ENCODE measurements around the gene NIPSNAP3A. TPM values are rescaled to one million over a fixed set of nuclear protein-coding genes. Genes with fewer than 3 reads are reported as not detected.

NIPSNAP3A gene
- total RNA-seq, 1 experiment from 2014 or later: 13.6 TPM

GRCh38 chr9:104802110-104802509, 54.6 kb downstream of the NIPSNAP3A start:
- H3K4me3 ChIP-seq (ENCODE audit: low read depth, low read length, poor library complexity, severe bottlenecking): no peak overlapping the region
- no peaks in the 10 kb centered on the region for H3K9me3 ChIP-seq (ENCODE audit: low read depth, low read length, poor library complexity, severe bottlenecking)
- intact Hi-C loops (cut with micrococcal nuclease; ENCODE audit: unreplicated experiment): no loop called here
- H3K27ac ChIP-seq (ENCODE audit: low read depth, low read length, poor library complexity, severe bottlenecking): no peak overlapping the region
- CTCF ChIA-PET: no interaction called here
- BruUV-seq (replicated peaks): no TSS peak
- TF ChIP-seq EZH2 (IDR thresholded peaks at IDR 0.05; ENCODE audit: borderline replicate concordance, low read depth, low read length, poor library complexity, severe bottlenecking) (no peak), CTCF (conservative IDR thresholded peaks at IDR 0.05; ENCODE audit: low read depth, low read length) (no peak)
- H3K4me1 ChIP-seq (ENCODE audit: insufficient read depth, low read length, poor library complexity, severe bottlenecking): no peaks in the 10 kb centered on the region
- no peaks in the 10 kb centered on the region for H3K36me3 ChIP-seq (ENCODE audit: insufficient read depth, low read length, poor library complexity, severe bottlenecking)
- POLR2A ChIA-PET (ENCODE audit: low non-redundant PET): no interaction called here
- H3K27me3 ChIP-seq (replicated peaks; ENCODE audit: insufficient read depth, low read depth, low read length, poor library complexity): peaks cover 3% of the 10 kb centered on the region
- DNase-seq (ENCODE audit: low spot score): no peak

- CTCF ChIA-PET: no interaction called here
- Histone ChIP-seq H3K4me1 (ENCODE audit: insufficient read depth, low read length, poor library complexity, severe bottlenecking) (no peaks in the 10 kb centered on the region), H3K36me3 (ENCODE audit: insufficient read depth, low read length, poor library complexity, severe bottlenecking) (no peaks in the 10 kb centered on the region), H3K27ac (ENCODE audit: low read depth, low read length, poor library complexity, severe bottlenecking) (no peak overlapping the region), H3K9me3 (ENCODE audit: low read depth, low read length, poor library complexity, severe bottlenecking) (no peaks in the 10 kb centered on the region), H3K27me3 (replicated peaks; ENCODE audit: insufficient read depth, low read depth, low read length, poor library complexity) (no peaks in the 10 kb centered on the region), H3K4me3 (ENCODE audit: low read depth, low read length, poor library complexity, severe bottlenecking) (no peak overlapping the region)
- POLR2A ChIA-PET (ENCODE audit: low non-redundant PET): no interaction called here
- intact Hi-C loops (cut with micrococcal nuclease; ENCODE audit: unreplicated experiment): no loop called here
- no peak for DNase-seq (ENCODE audit: low spot score)
- TF ChIP-seq EZH2 (IDR thresholded peaks at IDR 0.05; ENCODE audit: borderline replicate concordance, low read depth, low read length, poor library complexity, severe bottlenecking) (no peak), CTCF (conservative IDR thresholded peaks at IDR 0.05; ENCODE audit: low read depth, low read length) (no peak)
- no TSS peak for BruUV-seq (replicated peaks)
Observed at GRCh38 chr9:104802906-104803305, 55.4 kb downstream of the NIPSNAP3A start.

- no TSS peak for BruUV-seq (replicated peaks)
- DNase-seq (ENCODE audit: low spot score): no peak
- Histone ChIP-seq H3K36me3 (ENCODE audit: insufficient read depth, low read length, poor library complexity, severe bottlenecking) (no peaks in the 10 kb centered on the region), H3K4me1 (ENCODE audit: insufficient read depth, low read length, poor library complexity, severe bottlenecking) (no peaks in the 10 kb centered on the region), H3K9me3 (ENCODE audit: low read depth, low read length, poor library complexity, severe bottlenecking) (no peaks in the 10 kb centered on the region), H3K27me3 (replicated peaks; ENCODE audit: insufficient read depth, low read depth, low read length, poor library complexity) (no peaks in the 10 kb centered on the region), H3K27ac (ENCODE audit: low read depth, low read length, poor library complexity, severe bottlenecking) (no peak overlapping the region), H3K4me3 (ENCODE audit: low read depth, low read length, poor library complexity, severe bottlenecking) (no peak overlapping the region)
- POLR2A ChIA-PET (ENCODE audit: low non-redundant PET): no interaction called here
- CTCF ChIA-PET: no interaction called here
- TF ChIP-seq CTCF (conservative IDR thresholded peaks at IDR 0.05; ENCODE audit: low read depth, low read length) (no peak), EZH2 (IDR thresholded peaks at IDR 0.05; ENCODE audit: borderline replicate concordance, low read depth, low read length, poor library complexity, severe bottlenecking) (no peak)
- intact Hi-C loops (cut with micrococcal nuclease; ENCODE audit: unreplicated experiment): no loop called here
Observed at GRCh38 chr9:104805441-104805840, 58.0 kb downstream of the NIPSNAP3A start.
